ENCODE results near the gene CFD. TPM values are rescaled to one million over a fixed set of nuclear protein-coding genes. Genes with fewer than 3 reads are reported as not detected.
"Not testable (repeated sequence)": the region's sequence is repeated elsewhere in the genome, so short reads cannot be mapped to it uniquely, and the experiment has no call there.

CFD gene
- total RNA-seq, 6 experiments from 2014 or later, result 0.84 to 1.7 (median 0.98) TPM

GRCh38 chr19:852136-853013 is 7.1 kb upstream of the CFD start, which contains the start of gene ELANE:
Gene ELANE, plus strand, starts transcription at chr19:852303. Its CDS starts 26 bp downstream, at chr19:852329.
- no peak within 1 kb of the TSS; the same call in 1 of the 2 replicates for H3K27ac Mint-ChIP-seq
- TF ChIP-seq CTCF (IDR thresholded peaks at IDR 0.05), result no peak

GRCh38 chr19:853014-853585 is 6.4 kb upstream of the CFD start:
- Mint-ChIP-seq H3K4me1 (ENCODE audit: low read depth) (no peaks in the 10 kb centered on the region), H3K36me3 (ENCODE audit: low read depth) (no peaks in the 10 kb centered on the region), H3K27ac (no peak overlapping the region), H3K9me3 (no peaks in the 10 kb centered on the region), H3K27me3 (ENCODE audit: insufficient read depth) (no peaks in the 10 kb centered on the region; the same call in 1 of the 2 replicates), H3K4me3 (no peak overlapping the region)
- DNase-seq, result no peak
- TF ChIP-seq CTCF (IDR thresholded peaks at IDR 0.05), result no peak

More at GRCh38 chr19:852136-853013, 7.1 kb upstream of the CFD start, which contains the start of gene ELANE:
- no peaks in the 10 kb centered on the region for H3K4me1 Mint-ChIP-seq (ENCODE audit: low read depth)
- no peaks in the 10 kb centered on the region for H3K36me3 Mint-ChIP-seq (ENCODE audit: low read depth)
- H3K9me3 Mint-ChIP-seq, result no peaks in the 10 kb centered on the region
- H3K4me3 Mint-ChIP-seq, result no peak within 1 kb of the TSS
- H3K27me3 Mint-ChIP-seq (ENCODE audit: insufficient read depth), result peaks cover under 1% of the 10 kb centered on the region; the same call in 1 of the 2 replicates
- no peak for DNase-seq

- H3K27me3 Mint-ChIP-seq (ENCODE audit: insufficient read depth); DNase-seq; H3K36me3 Mint-ChIP-seq (ENCODE audit: low read depth); H3K4me3 Mint-ChIP-seq; H3K4me1 Mint-ChIP-seq (ENCODE audit: low read depth); H3K9me3 Mint-ChIP-seq; H3K27ac Mint-ChIP-seq: not testable (repeated sequence)
Measured at GRCh38 chr19:853614-854220, 5.7 kb upstream of the CFD start.

DNA sequence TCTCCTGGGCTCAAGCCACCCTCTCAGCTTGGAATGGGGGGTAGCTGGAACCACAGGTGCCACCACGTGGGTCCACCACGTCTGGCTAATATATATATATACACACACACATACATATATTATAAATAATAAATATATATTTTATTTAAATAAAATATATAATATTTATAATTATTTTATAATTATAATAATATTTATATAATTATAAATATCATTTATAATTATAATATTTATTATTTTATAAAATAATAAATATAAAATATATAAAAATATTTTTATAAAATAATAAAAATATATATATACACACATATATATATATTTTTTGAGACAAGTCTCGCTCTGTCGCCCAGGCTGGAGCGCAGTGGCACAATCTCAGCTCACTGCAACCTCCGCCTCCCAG is 4.9 kb upstream of the CFD start:
- no peak for DNase-seq
- Mint-ChIP-seq H3K27me3 (ENCODE audit: insufficient read depth) (peaks cover 4% of the 10 kb centered on the region; the same call in 1 of the 2 replicates), H3K27ac (no peak overlapping the region), H3K4me3 (no peak overlapping the region), H3K9me3 (no peaks in the 10 kb centered on the region), H3K4me1 (ENCODE audit: low read depth) (no peaks in the 10 kb centered on the region), H3K36me3 (ENCODE audit: low read depth) (no peaks in the 10 kb centered on the region)
- TF ChIP-seq CTCF (IDR thresholded peaks at IDR 0.05), result no peak

- DNase-seq, result no peak
- no peak overlapping the region for H3K27ac Mint-ChIP-seq
- no peaks in the 10 kb centered on the region for H3K9me3 Mint-ChIP-seq
- peaks cover 4% of the 10 kb centered on the region; the same call in 1 of the 2 replicates for H3K27me3 Mint-ChIP-seq (ENCODE audit: insufficient read depth)
- H3K36me3 Mint-ChIP-seq (ENCODE audit: low read depth), result no peaks in the 10 kb centered on the region
- H3K4me1 Mint-ChIP-seq (ENCODE audit: low read depth), result no peaks in the 10 kb centered on the region
- H3K4me3 Mint-ChIP-seq, result no peak overlapping the region
- no peak for TF ChIP-seq CTCF (IDR thresholded peaks at IDR 0.05)
Measured at GRCh38 chr19:855142-855541, 4.3 kb upstream of the CFD start.
